KG1 (cell line): ENCODE data around the gene KRTAP10-10.
"Not testable (repeated sequence)": the region's sequence is repeated elsewhere in the genome, so short reads cannot be mapped to it uniquely, and the experiment has no call there.

ENCODE experiments used
- DNase-seq: peaks from one replicate; lab custom pipeline; 2025; lab: John Stamatoyannopoulos, UW

Gene KRTAP10-10

GRCh38 chr21:44603109-44603875, 33.9 kb upstream of the KRTAP10-10 start:
- DNase-seq = no peak

GRCh38 chr21:44603911-44604310, 33.2 kb upstream of the KRTAP10-10 start:
- no peak for DNase-seq

GRCh38 chr21:44606495-44606894, 30.7 kb upstream of the KRTAP10-10 start:
- DNase-seq = no peak

- DNase-seq = no peak
Observed at GRCh38 chr21:44609193-44609592, 28.0 kb upstream of the KRTAP10-10 start.

GRCh38 chr21:44610157-44610843, 26.9 kb upstream of the KRTAP10-10 start:
- DNase-seq = not testable (repeated sequence)

- no peak for DNase-seq
Observed at GRCh38 chr21:44611551-44611950, 25.6 kb upstream of the KRTAP10-10 start.

- no peak for DNase-seq
Observed at GRCh38 chr21:44612029-44612486, 25.1 kb upstream of the KRTAP10-10 start, which contains the start of gene KRTAP10-8. Gene KRTAP10-8 (plus strand): TSS chr21:44612079. CDS start chr21:44612101, 22 bp downstream.

GRCh38 chr21:44612669-44613229, 24.4 kb upstream of the KRTAP10-10 start:
- no peak for DNase-seq

GRCh38 chr21:44613386-44614155, 23.6 kb upstream of the KRTAP10-10 start:
- no peak for DNase-seq

- DNase-seq = no peak
Observed at GRCh38 chr21:44614161-44614631, 23.0 kb upstream of the KRTAP10-10 start.

GRCh38 chr21:44614961-44615391, 22.2 kb upstream of the KRTAP10-10 start:
- no peak for DNase-seq

- DNase-seq = no peak
Observed at GRCh38 chr21:44615466-44615865, 21.7 kb upstream of the KRTAP10-10 start.

- DNase-seq = no peak
Observed at GRCh38 chr21:44615911-44616590, 21.1 kb upstream of the KRTAP10-10 start.

- DNase-seq = no peak
Observed at GRCh38 chr21:44616591-44616926, 20.6 kb upstream of the KRTAP10-10 start.

- DNase-seq = no peak
Observed at GRCh38 chr21:44617071-44617501, 20.1 kb upstream of the KRTAP10-10 start.

- DNase-seq = no peak
Observed at GRCh38 chr21:44618504-44618903, 18.7 kb upstream of the KRTAP10-10 start.

GRCh38 chr21:44618909-44619308, 18.2 kb upstream of the KRTAP10-10 start:
- no peak for DNase-seq

- no peak for DNase-seq
Observed at GRCh38 chr21:44619886-44620285, 17.3 kb upstream of the KRTAP10-10 start.

- DNase-seq = no peak
Observed at GRCh38 chr21:44623575-44623974, 13.6 kb upstream of the KRTAP10-10 start.

GRCh38 chr21:44625756-44626155, 11.4 kb upstream of the KRTAP10-10 start:
- no peak for DNase-seq

- no peak for DNase-seq
Observed at GRCh38 chr21:44626262-44626661, 10.9 kb upstream of the KRTAP10-10 start.
